Sigmoid colon (tissue), 3 donors: ENCODE results near the gene GORASP2.

Experiments used
- CTCF ChIP-seq, 4 experiments: fragments of 450-650 bp in 3 of 4; fragments of 200-600 bp in 1 of 4; IDR thresholded peaks; one replicate each; pipeline ENCODE4 v1.5.1; 2016 to 2019; ENCODE audit warnings: antibody characterized with exemption in 4 of 4, mild to moderate bottlenecking in 3 of 4, moderate library complexity in 2 of 4
- POLR2A ChIP-seq, 2 donors: fragments of 450-650 bp; IDR thresholded peaks; one replicate each; pipeline ENCODE4 v1.6.1; 2016; ENCODE audit warnings: antibody characterized with exemption in 2 of 2, mild to moderate bottlenecking in 2 of 2, moderate library complexity in 2 of 2

GRCh38 chr2:170984079-170984478, 55.0 kb downstream of the GORASP2 start:
- TF ChIP-seq CTCF (IDR thresholded peaks at IDR 0.05) (no peak), POLR2A (IDR thresholded peaks at IDR 0.05) (no peak)
